Ascending aorta (tissue), 2 donors: ENCODE data around the gene PPP1R7. TPM values are rescaled to one million over a fixed set of nuclear protein-coding genes. Genes with fewer than 3 reads are reported as not detected.

Experiments used
- DNase-seq, 2 donors: peaks; one replicate each; pipeline ENCODE4 v3.0.0-alpha.2; 2019; ENCODE audit warnings: low spot score in 2 of 2
- H3K27ac ChIP-seq, 2 donors: fragments of 200-600 bp; sonication (generic); one replicate each; pipeline ENCODE4 v1.5.1; 2016 to 2017; ENCODE audit warnings: mild to moderate bottlenecking in 1 of 2
- H3K27me3 ChIP-seq: fragments of 200-600 bp; sonication (generic); one replicate; pipeline ENCODE4 v1.5.1; 2017
- H3K36me3 ChIP-seq, 2 donors: fragments of 200-600 bp; sonication (generic); one replicate each; pipeline ENCODE4 v1.5.1; 2016
- H3K4me1 ChIP-seq, 2 donors: fragments of 200-600 bp; sonication (generic); one replicate each; pipeline ENCODE4 v1.5.1; 2016 to 2017; ENCODE audit warnings: mild to moderate bottlenecking in 1 of 2
- H3K4me3 ChIP-seq, 2 donors: fragments of 200-600 bp; sonication (generic); one replicate each; pipeline ENCODE4 v1.5.1; 2016 to 2017; ENCODE audit warnings: mild to moderate bottlenecking in 1 of 2
- H3K9me3 ChIP-seq, 2 donors: fragments of 200-600 bp; sonication (generic); one replicate each; pipeline ENCODE4 v1.5.1; 2016
- intact Hi-C: fragments of 100-400 bp; cut with DNase I; formaldehyde crosslinking; loops from one replicate; pipeline ENCODE4 v1.15.1; 2023
- total RNA-seq: library from RNA; depleted of rRNA; stranded (reverse); fragments of >200 nt; gene quantifications from one replicate; pipeline ENCODE4 v1.1.0, GENCODE V29; 2016
- TF ChIP-seq, protein P1 (sequence below), 3 experiments: fragments of 200-600 bp in 2 of 3; fragments of 450-650 bp in 1 of 3; sonication (generic) in 2 of 3; IDR thresholded peaks; one replicate each; pipeline ENCODE4 v1.5.1; 2016 to 2019; ENCODE audit warnings: antibody characterized with exemption in 3 of 3, mild to moderate bottlenecking in 1 of 3, moderate library complexity in 1 of 3

PPP1R7 gene
- total RNA-seq, 1 donor from 2014 or later = 4.2 TPM

DNA sequence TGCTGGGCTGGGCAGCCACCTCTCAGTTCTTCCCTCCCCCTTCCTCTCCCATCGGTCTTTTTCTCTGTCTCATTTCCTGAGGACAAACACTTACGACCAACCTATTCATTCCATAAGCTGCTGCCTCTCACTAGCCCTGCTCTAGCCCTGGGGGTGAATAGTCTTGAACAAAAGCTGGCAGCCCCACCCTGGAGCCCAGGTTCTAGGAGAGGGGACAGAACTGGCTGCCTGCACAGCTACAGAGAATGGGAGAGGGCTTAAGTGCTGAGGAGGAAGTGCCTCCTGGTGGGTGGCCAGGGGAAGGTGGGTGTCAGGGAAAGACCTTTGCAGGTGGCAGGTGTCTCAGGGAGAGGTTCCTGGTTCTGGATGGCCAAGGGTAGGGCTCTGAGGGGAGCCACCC is 61.0 kb downstream of the PPP1R7 start:
- Histone ChIP-seq H3K36me3 (no peaks in the 10 kb centered on the region), H3K27ac (no peak overlapping the region), H3K4me1 (no peaks in the 10 kb centered on the region), H3K9me3 (no peaks in the 10 kb centered on the region), H3K4me3 (no peak overlapping the region), H3K27me3 (no peaks in the 10 kb centered on the region)
- no peak for DNase-seq
- TF ChIP-seq, protein P1, sequence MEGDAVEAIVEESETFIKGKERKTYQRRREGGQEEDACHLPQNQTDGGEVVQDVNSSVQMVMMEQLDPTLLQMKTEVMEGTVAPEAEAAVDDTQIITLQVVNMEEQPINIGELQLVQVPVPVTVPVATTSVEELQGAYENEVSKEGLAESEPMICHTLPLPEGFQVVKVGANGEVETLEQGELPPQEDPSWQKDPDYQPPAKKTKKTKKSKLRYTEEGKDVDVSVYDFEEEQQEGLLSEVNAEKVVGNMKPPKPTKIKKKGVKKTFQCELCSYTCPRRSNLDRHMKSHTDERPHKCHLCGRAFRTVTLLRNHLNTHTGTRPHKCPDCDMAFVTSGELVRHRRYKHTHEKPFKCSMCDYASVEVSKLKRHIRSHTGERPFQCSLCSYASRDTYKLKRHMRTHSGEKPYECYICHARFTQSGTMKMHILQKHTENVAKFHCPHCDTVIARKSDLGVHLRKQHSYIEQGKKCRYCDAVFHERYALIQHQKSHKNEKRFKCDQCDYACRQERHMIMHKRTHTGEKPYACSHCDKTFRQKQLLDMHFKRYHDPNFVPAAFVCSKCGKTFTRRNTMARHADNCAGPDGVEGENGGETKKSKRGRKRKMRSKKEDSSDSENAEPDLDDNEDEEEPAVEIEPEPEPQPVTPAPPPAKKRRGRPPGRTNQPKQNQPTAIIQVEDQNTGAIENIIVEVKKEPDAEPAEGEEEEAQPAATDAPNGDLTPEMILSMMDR (IDR thresholded peaks at IDR 0.05) = no peak
- intact Hi-C loops = no loop called here

DNA sequence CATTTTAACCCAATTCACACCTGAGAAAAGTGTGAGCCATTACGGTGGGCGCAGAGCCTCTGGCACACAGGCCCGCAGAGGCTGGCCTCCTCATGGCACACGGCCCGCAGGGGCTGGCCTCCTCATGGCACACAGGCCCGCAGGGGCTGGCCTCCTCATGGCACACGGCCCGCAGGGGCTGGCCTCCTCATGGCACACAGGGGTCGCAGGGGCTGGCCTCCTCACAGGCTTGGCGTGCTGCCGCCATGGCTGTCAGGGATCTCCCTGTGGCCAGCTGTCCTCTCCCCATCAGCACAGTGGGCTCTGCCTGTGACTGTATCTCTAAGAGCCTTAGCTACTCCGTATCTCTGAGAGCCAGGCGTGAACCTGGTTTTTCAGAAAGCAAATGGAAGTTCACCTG is 62.8 kb downstream of the PPP1R7 start:
- no peak overlapping the region for H3K27ac ChIP-seq
- H3K27me3 ChIP-seq = no peaks in the 10 kb centered on the region
- H3K4me3 ChIP-seq = no peak overlapping the region
- intact Hi-C loops = no loop called here
- H3K36me3 ChIP-seq = no peaks in the 10 kb centered on the region
- TF ChIP-seq, protein P1 (IDR thresholded peaks at IDR 0.05) = no peak
- H3K9me3 ChIP-seq = no peaks in the 10 kb centered on the region
- H3K4me1 ChIP-seq = no peaks in the 10 kb centered on the region
- no peak for DNase-seq

DNA sequence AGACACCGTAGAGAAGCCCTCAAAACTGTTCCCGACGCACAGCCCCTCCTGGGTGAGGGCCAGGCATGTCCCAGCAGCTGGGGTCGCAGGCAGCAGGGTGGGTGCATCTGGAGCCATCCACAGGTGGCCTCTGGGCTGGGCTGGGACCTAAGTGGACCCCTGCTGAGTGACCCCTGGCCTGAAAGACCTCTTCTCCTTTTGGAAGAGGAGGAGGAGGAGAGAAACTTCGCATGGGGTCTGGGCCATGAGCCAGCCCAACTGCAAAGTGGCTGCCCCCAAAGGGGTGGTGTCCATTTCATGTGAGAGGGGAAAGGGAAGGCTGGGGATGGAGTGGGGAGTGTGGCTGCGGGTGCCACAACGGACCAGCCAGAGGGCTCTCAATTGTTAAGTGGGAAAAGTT is 63.3 kb downstream of the PPP1R7 start:
- TF ChIP-seq, protein P1 (IDR thresholded peaks at IDR 0.05) = no peak
- intact Hi-C loops = no loop called here
- H3K4me3 ChIP-seq = no peak overlapping the region
- H3K36me3 ChIP-seq = no peaks in the 10 kb centered on the region
- H3K27ac ChIP-seq = no peak overlapping the region
- no peaks in the 10 kb centered on the region for H3K27me3 ChIP-seq
- H3K4me1 ChIP-seq = peaks cover 0 to under 1% of the 10 kb centered on the region in 2 donors
- no peak for DNase-seq
- no peaks in the 10 kb centered on the region for H3K9me3 ChIP-seq

DNA sequence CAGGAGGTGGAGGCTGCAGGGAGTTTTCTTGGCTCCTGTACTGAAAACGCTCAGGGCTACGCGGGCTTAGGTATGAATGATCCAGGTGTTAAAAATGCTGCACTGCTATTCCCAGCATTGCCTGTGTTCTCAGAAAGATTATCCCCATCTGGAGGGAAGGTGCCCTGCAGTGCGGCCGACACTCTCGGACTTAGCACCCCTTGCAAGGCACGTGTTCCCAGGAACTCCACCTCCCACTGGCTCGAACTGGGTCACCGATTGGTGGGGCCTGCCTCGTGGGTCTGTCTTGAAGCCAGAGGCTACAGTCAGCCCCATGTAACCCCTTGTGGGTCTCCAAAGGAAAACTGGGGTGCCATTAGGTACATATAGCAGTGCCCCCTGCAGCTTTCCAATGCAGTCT is 63.9 kb downstream of the PPP1R7 start:
- Histone ChIP-seq H3K36me3 (no peaks in the 10 kb centered on the region), H3K4me1 (peaks cover 0 to 7% of the 10 kb centered on the region in 2 donors), H3K27me3 (no peaks in the 10 kb centered on the region), H3K4me3 (no peak overlapping the region), H3K27ac (no peak overlapping the region), H3K9me3 (no peaks in the 10 kb centered on the region)
- TF ChIP-seq, protein P1 (IDR thresholded peaks at IDR 0.05) = no peak
- intact Hi-C loops = no loop called here
- DNase-seq = no peak

DNA sequence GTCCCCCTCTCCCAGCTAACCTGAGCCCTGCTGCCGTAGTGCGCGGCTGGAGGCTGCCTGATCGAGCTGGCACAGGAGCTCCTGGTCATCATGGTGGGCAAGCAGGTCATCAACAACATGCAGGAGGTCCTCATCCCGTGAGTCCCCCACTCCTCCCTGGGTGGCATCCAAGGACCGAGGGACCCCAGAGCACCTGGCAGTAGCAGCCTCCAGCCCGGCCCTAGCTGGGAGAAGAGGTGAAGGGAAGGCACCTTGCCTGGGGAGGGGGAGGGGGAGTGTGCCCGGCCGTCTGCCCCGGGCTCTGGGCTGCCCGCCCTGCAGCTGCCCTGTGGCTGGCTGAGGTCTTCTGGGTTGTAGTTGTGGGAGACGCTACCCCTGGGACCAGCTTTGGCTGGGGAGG is 64.5 kb downstream of the PPP1R7 start:
- Histone ChIP-seq H3K9me3 (no peaks in the 10 kb centered on the region), H3K4me3 (no peak overlapping the region), H3K36me3 (no peaks in the 10 kb centered on the region), H3K27ac (no peak overlapping the region), H3K4me1 (peaks cover 0 to 7% of the 10 kb centered on the region in 2 donors), H3K27me3 (no peaks in the 10 kb centered on the region)
- intact Hi-C loops = loop anchor here (5.0 kb wide), 2 partner anchors 112 to 647 kb away; partner anchors contain the start of genes MTERF4 and RNPEPL1
- TF ChIP-seq, protein P1 (IDR thresholded peaks at IDR 0.05) = no peak
- DNase-seq = no peak

DNA sequence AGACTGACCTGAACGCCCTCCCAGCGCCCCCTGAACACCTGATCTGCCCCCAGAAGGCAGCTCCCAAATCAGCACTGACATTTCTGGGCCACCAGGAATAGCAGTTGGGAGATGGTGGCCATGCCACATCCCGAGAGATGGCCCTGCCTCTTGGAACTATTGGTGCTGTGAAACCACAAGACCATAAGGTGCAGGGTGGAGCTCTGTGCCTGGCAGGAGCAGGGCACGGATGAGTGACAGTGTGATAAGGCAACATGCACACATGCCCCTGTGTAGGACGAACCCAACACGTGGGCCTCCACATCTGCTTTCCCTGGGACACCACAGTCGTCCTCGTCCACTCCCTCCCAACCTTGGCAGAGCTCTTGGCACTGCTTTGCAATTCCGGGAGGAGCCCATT is 65.2 kb downstream of the PPP1R7 start:
- H3K9me3 ChIP-seq = no peaks in the 10 kb centered on the region
- no peak for DNase-seq
- H3K4me1 ChIP-seq = peaks cover 0 to 7% of the 10 kb centered on the region in 2 donors
- H3K36me3 ChIP-seq = no peaks in the 10 kb centered on the region
- TF ChIP-seq, protein P1 (IDR thresholded peaks at IDR 0.05) = no peak
- no peaks in the 10 kb centered on the region for H3K27me3 ChIP-seq
- no peak overlapping the region for H3K27ac ChIP-seq
- no peak overlapping the region for H3K4me3 ChIP-seq
- intact Hi-C loops = loop anchor here (5.0 kb wide), 2 partner anchors 113 to 648 kb away; partner anchors contain the start of genes MTERF4 and RNPEPL1
